Activated CD4-positive, alpha-beta T cell treated with anti-CD3 and anti-CD28 coated beads, Interleukin-2, Interleukin-4, amounts not matched to agents 100 ng/mL and 50 ng/mL, durations not matched to agents 16 hours and 8 hours (primary cell): ENCODE results near the gene RYR2.
A peak's percentile ranks its signal among the peaks of the same experiment; 100 is the strongest.

Source experiments
- DNase-seq: peaks from one replicate; pipeline ENCODE4 v3.0.0-alpha.2; 2020; ENCODE audit warnings: low spot score

The RYR2 gene

DNA sequence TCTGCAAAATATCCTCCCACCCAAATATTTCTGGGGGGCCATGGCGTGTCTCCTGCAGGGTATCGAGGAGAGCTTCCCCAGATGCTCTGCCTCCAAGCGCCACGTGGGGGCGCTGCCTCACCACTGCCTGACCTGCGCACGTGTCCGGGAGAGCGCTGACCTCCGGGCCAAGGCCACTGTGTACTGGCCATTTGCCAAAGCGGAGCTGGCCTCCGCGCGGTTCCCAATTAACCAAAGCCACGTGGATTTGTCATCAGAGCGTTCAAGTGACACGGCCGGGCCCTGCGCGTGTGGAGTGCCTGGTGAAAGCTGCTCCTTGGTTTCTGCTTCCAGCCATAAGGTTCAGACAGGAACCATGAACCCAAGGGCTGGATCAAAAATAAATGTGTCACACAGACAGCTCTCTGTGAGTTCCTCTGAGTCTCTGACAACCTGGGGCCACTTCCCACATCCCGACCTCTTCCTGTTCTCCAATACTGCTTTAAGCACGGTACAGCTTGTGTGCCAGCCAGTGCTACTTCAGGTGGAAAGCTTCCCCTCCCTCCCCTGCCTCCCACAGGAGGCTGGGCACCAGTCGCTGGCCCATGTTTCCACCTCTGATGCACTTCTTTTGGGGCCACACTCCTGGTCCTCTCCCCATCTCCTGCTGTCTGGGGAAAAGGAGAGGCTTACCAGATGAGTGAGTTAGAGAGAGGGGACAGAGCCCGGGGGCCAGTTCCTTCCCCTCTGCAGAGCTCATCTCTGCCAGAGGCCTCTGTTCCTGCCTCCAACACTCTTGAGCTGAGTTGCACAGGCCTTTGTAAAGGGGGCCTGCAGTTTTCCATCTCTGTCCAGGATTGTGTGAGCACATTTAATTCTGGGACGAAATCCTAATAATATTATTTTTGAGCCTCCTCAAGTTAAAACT, 822.6 kb downstream of the RYR2 start:
- DNase-seq: peak; percentile 13

DNA sequence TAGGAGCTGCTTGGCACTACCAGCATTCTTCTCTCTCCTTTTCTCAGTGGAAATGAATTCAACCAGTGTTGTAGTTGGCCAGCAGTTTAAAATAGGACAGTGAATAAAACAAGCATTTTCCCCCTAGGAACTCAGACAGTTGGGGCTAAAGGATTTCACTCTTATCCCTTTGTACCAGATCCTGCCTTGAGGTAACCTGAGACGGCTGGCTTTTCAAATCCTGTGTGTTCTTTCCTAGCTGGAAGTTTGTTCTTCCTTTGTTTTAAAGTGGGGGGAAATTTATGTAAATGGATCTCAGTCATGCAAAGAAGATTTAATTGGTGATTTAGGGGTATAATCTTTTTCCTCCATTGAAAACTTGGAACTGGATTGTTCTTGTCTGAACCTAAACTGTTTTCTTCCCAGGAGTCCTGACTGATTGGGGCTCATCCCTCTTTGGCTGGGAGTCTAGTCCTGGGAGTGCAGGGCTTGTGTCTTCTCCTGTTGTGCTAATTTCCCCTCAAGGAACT, 825.5 kb downstream of the RYR2 start:
- DNase-seq: no peak

DNA sequence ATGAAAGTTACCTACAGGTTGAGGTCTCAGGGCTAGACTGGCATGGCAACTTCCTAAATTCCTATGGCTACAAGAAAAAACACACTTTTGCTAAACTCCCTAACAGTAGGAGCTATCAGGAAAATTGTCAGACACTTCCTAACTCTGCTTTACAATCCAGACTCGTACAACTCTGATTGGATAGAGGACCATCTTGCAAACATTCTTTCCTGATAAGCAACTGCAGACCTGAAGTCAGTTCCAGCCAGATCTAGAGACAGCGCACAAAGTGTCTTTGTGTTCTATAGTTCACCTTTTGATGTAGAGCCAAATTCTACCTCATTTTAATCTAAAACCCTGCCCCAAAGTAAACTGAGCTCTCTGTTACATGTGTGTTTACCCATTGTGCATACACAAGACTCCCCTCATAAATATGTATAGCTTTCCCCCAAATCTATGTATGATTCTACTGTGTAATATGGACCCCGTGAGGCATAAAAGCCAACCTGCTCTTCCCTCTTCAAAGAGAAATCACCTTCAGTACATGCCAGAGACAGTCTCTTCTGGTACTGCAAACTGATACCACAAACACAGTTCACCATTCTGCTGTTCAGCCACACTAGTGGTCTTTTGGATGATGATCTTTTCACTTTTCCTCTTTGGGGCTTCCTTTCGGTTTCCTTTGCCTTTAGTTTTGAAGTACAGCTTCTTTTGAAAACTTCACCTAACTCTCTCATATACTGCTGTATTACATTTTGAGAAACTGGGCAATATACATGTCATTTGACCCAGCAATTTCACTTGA, 827.0 kb downstream of the RYR2 start:
- no peak for DNase-seq

DNA sequence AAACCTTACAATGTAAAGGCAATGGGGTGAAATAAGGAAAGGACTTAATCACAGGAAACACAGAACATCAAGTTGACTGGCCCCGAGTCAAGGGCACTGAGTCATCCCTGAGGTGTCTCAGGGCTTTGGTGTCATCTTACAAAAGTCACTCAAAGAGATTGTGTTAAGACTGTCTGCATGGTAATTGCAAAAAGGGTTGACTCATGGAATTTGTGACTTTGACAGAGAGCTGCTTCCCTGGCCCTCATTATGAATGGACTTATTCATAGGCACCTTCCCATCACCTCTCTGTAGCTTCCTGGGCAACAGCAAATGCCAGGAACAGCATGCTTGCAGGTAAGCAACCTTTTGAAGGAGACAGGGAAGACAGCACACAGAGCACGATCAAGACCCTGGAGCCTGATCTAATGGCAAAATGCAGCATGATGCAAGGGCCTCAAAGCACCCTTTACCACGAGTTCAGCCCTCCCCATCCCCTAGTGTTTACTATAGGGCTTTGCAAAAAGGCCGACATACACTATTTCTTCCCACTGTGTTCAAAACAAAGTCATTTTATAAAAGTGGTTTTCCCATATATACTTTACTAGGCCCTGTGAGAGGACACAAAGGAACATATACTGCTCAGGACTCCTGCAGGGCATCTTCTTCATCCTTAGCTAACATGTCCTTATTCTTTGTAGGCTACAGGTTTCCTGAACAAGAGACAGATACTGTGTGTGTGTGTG, 831.7 kb downstream of the RYR2 start:
- DNase-seq: no peak

DNA sequence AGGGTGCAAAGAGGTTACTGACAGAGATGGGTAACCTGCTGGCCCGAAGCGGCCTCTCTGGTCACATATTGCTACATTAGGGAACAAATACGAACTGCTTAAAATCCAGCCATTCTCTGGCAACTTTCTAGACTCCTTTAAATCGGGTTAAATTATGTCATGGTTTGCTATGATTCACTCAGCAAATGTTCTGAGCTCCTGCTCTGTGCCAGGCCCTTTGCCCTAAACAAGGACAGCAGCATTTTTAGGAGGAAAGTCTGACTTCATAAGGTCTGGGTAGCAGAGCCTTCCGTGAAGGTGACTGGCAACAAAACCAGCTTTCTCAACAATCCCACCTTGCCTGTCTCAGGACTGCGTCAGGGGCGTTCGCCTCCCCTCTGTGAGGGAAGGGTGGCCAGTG, 833.3 kb downstream of the RYR2 start:
- DNase-seq: no peak

DNA sequence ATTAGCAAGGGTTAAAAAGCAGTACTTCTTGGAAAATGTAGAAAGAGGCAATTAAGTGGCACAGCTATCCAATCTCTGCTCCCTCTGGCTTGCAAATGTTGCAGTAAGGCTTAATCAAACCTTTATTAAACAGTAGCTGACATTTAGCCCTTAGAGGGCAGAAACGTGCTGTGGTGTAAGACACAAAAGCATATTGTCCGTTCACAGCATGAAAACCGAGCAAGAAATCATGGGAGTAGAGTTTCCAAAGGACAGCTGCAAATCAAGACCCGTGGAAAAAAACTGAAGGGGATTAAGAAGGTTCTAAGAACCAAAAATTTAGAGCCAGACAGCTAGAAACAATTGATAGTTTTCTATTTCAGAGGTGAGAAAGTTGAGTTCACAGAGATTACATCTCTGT, 835.6 kb downstream of the RYR2 start:
- DNase-seq: no peak

DNA sequence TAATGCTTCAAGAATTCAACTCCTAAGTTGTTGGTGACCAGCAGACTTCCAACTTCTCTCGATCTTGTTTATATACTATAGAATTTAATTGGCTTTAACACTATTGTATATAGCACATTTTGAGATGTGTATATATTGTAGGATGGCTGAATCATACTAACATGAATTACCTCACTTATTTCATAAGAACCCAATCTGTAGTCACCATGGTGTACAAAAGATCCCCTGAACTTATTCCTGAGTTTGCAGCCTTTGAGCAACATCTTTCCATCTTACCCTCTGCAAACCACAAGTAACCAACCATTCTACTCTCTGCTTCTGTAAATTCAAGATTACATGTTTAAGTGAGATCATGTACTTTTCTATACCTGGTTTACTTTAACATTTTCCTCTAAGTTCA, 836.4 kb downstream of the RYR2 start:
- DNase-seq: no peak

DNA sequence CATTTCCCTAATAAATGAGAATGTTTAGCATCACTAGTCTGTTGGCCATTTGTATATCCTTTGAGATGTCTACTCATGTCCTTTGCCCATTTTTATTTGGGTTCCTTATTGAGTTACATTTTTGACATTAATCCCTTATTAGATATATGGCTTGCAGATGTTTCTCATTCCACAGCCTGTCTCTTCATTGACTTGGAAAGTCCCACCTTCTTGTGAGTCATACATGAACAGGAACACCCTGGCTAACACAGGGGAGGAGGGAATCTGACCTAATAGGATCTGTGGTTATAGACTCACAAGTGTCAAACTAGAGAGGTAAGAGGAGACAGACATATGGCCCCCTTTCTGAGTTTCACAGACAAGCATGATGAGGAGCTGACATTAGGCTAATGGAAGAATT, 837.2 kb downstream of the RYR2 start:
- DNase-seq: no peak
